SK-N-SH treated with all-trans-retinoic acid at 6 μM for 48 hours (cell line): Measurements from ENCODE around the gene KRTAP1-5.

ENCODE experiments used
- ATAC-seq: fragments of 200-7000 bp; cut with Tn5 transposase; 3 replicates; pipeline ENCODE4 v1.9.1; 2020; ENCODE audit warnings: mild to moderate bottlenecking, moderate library complexity
- ARNTL ChIP-seq: fragments of 450-650 bp; formaldehyde crosslinking; IDR thresholded peaks from 2 replicates; pipeline ENCODE4 v1.5.0; 2020; ENCODE audit warnings: low read depth, mild to moderate bottlenecking, moderate library complexity, borderline replicate concordance
- BACH2 ChIP-seq: fragments of 250-450 bp; sonication (Bioruptor Pico); IDR thresholded peaks from 2 replicates; pipeline ENCODE4 v1.9.0; 2021; ENCODE audit warnings: mild to moderate bottlenecking, borderline replicate concordance
- CREB5 ChIP-seq: fragments of 250-450 bp; sonication (Bioruptor Pico); IDR thresholded peaks from 2 replicates; pipeline ENCODE4 v1.5.1; 2020; ENCODE audit warnings: low read depth, mild to moderate bottlenecking, moderate library complexity
- CSDC2 ChIP-seq: fragments of 250-450 bp; sonication (Bioruptor Pico); IDR thresholded peaks from 2 replicates; pipeline ENCODE4 v1.5.0; 2020; ENCODE audit warnings: mild to moderate bottlenecking, moderate library complexity
- ESRRG ChIP-seq: fragments of 250-450 bp; sonication (Bioruptor Pico); IDR thresholded peaks from 2 replicates; pipeline ENCODE4 v1.6.1; 2021; ENCODE audit warnings: mild to moderate bottlenecking
- GLIS3 ChIP-seq: fragments of 250-450 bp; sonication (Bioruptor Pico); IDR thresholded peaks from 2 replicates; pipeline ENCODE4 v1.5.0; 2020; ENCODE audit warnings: mild to moderate bottlenecking, moderate library complexity
- ISL1 ChIP-seq: fragments of 250-450 bp; sonication (Bioruptor Pico); IDR thresholded peaks from 2 replicates; pipeline ENCODE4 v2.1.2; 2022; ENCODE audit warnings: mild to moderate bottlenecking, moderate library complexity
- OSR1 ChIP-seq: fragments of 250-450 bp; sonication (Bioruptor Pico); IDR thresholded peaks from 2 replicates; pipeline ENCODE4 v1.8.0; 2022; ENCODE audit warnings: moderate library complexity, mild to moderate bottlenecking, inconsistent platforms
- PPARA ChIP-seq: fragments of 250-450 bp; sonication (Bioruptor Pico); IDR thresholded peaks from 2 replicates; pipeline ENCODE4 v1.5.0; 2020; ENCODE audit warnings: mild to moderate bottlenecking, borderline replicate concordance
- RARB ChIP-seq: fragments of 250-450 bp; sonication (Bioruptor Pico); IDR thresholded peaks from 2 replicates; pipeline ENCODE4 v1.8.0; 2021; ENCODE audit warnings: mild to moderate bottlenecking, moderate library complexity
- SNAI2 ChIP-seq: fragments of 250-450 bp; sonication (Bioruptor Pico); IDR thresholded peaks from 2 replicates; pipeline ENCODE4 v1.5.0; 2020; ENCODE audit warnings: mild to moderate bottlenecking, moderate library complexity
- TCF4 ChIP-seq: fragments of 250-450 bp; sonication (Bioruptor Pico); IDR thresholded peaks from 2 replicates; pipeline ENCODE4 v1.8.0; 2021; ENCODE audit warnings: mild to moderate bottlenecking, moderate library complexity, borderline replicate concordance
- TOX ChIP-seq: fragments of 250-450 bp; sonication (Bioruptor Pico); IDR thresholded peaks from 2 replicates; pipeline ENCODE4 v1.8.0; 2021; ENCODE audit warnings: mild to moderate bottlenecking, moderate library complexity, borderline replicate concordance
- TSHZ2 ChIP-seq: fragments of 250-450 bp; sonication (Bioruptor Pico); IDR thresholded peaks from 2 replicates; pipeline ENCODE4 v1.5.0; 2020; ENCODE audit warnings: mild to moderate bottlenecking, moderate library complexity
- ZC3H10 ChIP-seq: fragments of 250-450 bp; sonication (Bioruptor Pico); IDR thresholded peaks from 2 replicates; pipeline ENCODE4 v1.5.1; 2021; ENCODE audit warnings: mild to moderate bottlenecking, moderate library complexity
- ZFP3 ChIP-seq: fragments of 250-450 bp; sonication (Bioruptor Pico); IDR thresholded peaks from 2 replicates; pipeline ENCODE4 v1.5.0; 2020; ENCODE audit warnings: mild to moderate bottlenecking, moderate library complexity
- ZFP30 ChIP-seq: fragments of 450-650 bp; formaldehyde crosslinking; IDR thresholded peaks from 2 replicates; pipeline ENCODE4 v1.5.0; 2022; ENCODE audit warnings: mild to moderate bottlenecking, moderate library complexity
- ZNF565 ChIP-seq: fragments of 450-650 bp; formaldehyde crosslinking; conservative IDR thresholded peaks from 2 replicates; pipeline ENCODE4 v1.5.0; 2020; ENCODE audit warnings: low read depth, mild to moderate bottlenecking, moderate library complexity
- ZNF70 ChIP-seq: fragments of 450-650 bp; formaldehyde crosslinking; IDR thresholded peaks from 2 replicates; pipeline ENCODE4 v1.5.0; 2020; ENCODE audit warnings: mild to moderate bottlenecking, moderate library complexity
- ZNF8 ChIP-seq: fragments of 450-650 bp; formaldehyde crosslinking; IDR thresholded peaks from 2 replicates; pipeline ENCODE4 v1.5.0; 2020; ENCODE audit warnings: mild to moderate bottlenecking, moderate library complexity
- TF ChIP-seq, protein P1 (sequence below): fragments of 250-450 bp; sonication (Bioruptor Pico); IDR thresholded peaks from 2 replicates; pipeline ENCODE4 v1.8.0; 2020; ENCODE audit warnings: mild to moderate bottlenecking, moderate library complexity, borderline replicate concordance
- TF ChIP-seq, protein P2 (sequence below): fragments of 250-450 bp; sonication (Bioruptor Pico); IDR thresholded peaks from 2 replicates; pipeline ENCODE4 v1.5.1; 2021; ENCODE audit warnings: mild to moderate bottlenecking, moderate library complexity
- TF ChIP-seq, protein P3 (sequence below): fragments of 250-450 bp; sonication (Bioruptor Pico); IDR thresholded peaks from 2 replicates; pipeline ENCODE4 v1.8.0; 2021; ENCODE audit warnings: low read depth, mild to moderate bottlenecking, moderate library complexity, borderline replicate concordance

The KRTAP1-5 gene

GRCh38 chr17:41073676-41074075 is 46.7 kb upstream of the KRTAP1-5 start:
- ATAC-seq = no peak
- TF ChIP-seq TSHZ2 (no peak), BACH2 (CRISPR knock-in tag) (no peak), ARNTL (no peak), ZNF565 (CRISPR knock-in tag) (no peak), PPARA (CRISPR knock-in tag) (no peak), ZNF8 (CRISPR knock-in tag) (no peak), CREB5 (no peak), TOX (no peak), OSR1 (no peak), ZNF70 (CRISPR knock-in tag) (no peak), ZC3H10 (CRISPR knock-in tag) (no peak), ZFP30 (CRISPR knock-in tag) (no peak), ISL1 (CRISPR knock-in tag) (no peak)
- TF ChIP-seq, protein P1, sequence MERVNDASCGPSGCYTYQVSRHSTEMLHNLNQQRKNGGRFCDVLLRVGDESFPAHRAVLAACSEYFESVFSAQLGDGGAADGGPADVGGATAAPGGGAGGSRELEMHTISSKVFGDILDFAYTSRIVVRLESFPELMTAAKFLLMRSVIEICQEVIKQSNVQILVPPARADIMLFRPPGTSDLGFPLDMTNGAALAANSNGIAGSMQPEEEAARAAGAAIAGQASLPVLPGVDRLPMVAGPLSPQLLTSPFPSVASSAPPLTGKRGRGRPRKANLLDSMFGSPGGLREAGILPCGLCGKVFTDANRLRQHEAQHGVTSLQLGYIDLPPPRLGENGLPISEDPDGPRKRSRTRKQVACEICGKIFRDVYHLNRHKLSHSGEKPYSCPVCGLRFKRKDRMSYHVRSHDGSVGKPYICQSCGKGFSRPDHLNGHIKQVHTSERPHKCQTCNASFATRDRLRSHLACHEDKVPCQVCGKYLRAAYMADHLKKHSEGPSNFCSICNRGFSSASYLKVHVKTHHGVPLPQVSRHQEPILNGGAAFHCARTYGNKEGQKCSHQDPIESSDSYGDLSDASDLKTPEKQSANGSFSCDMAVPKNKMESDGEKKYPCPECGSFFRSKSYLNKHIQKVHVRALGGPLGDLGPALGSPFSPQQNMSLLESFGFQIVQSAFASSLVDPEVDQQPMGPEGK (CRISPR knock-in tag) = no peak
- TF ChIP-seq, protein P2, sequence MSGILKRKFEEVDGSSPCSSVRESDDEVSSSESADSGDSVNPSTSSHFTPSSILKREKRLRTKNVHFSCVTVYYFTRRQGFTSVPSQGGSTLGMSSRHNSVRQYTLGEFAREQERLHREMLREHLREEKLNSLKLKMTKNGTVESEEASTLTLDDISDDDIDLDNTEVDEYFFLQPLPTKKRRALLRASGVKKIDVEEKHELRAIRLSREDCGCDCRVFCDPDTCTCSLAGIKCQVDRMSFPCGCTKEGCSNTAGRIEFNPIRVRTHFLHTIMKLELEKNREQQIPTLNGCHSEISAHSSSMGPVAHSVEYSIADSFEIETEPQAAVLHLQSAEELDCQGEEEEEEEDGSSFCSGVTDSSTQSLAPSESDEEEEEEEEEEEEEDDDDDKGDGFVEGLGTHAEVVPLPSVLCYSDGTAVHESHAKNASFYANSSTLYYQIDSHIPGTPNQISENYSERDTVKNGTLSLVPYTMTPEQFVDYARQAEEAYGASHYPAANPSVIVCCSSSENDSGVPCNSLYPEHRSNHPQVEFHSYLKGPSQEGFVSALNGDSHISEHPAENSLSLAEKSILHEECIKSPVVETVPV = no peak
- TF ChIP-seq, protein P3, sequence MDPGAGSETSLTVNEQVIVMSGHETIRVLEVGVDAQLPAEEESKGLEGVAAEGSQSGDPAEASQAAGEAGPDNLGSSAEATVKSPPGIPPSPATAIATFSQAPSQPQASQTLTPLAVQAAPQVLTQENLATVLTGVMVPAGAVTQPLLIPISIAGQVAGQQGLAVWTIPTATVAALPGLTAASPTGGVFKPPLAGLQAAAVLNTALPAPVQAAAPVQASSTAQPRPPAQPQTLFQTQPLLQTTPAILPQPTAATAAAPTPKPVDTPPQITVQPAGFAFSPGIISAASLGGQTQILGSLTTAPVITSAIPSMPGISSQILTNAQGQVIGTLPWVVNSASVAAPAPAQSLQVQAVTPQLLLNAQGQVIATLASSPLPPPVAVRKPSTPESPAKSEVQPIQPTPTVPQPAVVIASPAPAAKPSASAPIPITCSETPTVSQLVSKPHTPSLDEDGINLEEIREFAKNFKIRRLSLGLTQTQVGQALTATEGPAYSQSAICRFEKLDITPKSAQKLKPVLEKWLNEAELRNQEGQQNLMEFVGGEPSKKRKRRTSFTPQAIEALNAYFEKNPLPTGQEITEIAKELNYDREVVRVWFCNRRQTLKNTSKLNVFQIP (CRISPR knock-in tag) = no peak

DNA sequence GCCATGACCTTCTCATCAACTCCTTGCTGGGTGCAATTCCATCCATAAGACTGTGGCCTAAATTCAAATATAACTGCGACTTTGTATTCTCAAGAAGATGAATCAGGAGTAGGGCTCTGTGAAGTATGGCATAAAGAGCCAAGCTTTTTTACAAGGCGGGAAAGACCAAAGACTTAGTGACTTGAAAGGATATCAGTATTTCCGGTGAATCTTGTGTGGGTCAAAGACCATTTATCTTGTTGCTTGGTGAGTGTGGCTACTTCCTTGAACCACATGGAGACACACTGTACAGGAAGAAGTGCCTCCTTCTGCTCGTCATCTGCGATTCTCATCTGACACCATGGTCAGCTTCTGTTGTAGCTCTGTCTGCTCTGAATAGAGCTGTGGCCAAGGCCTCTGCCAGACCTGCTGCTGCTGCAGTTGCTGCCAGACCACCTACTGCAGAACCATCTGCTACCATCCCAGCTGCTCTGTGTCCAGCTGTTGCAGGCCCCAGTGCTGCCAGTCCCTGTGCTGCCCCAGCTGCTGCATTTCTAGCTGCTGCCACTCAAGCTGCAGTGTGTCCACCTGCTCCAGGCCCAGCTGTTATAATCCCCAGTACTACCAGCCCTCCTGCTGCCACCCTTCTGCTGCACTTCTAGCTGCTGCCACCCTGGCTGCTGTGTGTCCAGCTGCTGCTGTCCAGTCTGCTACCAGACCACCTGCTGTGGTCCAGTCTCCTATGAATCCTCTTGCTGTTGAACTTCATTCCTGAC is 44.8 kb upstream of the KRTAP1-5 start:
- TF ChIP-seq ARNTL (no peak), TCF4 (CRISPR knock-in tag) (no peak), BACH2 (CRISPR knock-in tag) (no peak), GLIS3 (CRISPR knock-in tag) (no peak), ZNF8 (CRISPR knock-in tag) (no peak), ESRRG (CRISPR knock-in tag) (no peak), ZFP30 (CRISPR knock-in tag) (no peak)
- ATAC-seq = no peak

- ATAC-seq = no peak
- no peak for TF ChIP-seq BACH2 (CRISPR knock-in tag)
- no peak for TF ChIP-seq CREB5
- no peak for TF ChIP-seq RARB (CRISPR knock-in tag)
- no peak for TF ChIP-seq TCF4 (CRISPR knock-in tag)
- no peak for TF ChIP-seq ZNF565 (CRISPR knock-in tag)
- no peak for TF ChIP-seq CSDC2 (CRISPR knock-in tag)
- TF ChIP-seq PPARA (CRISPR knock-in tag) = no peak
- TF ChIP-seq, protein P2 = no peak
- no peak for TF ChIP-seq ZC3H10 (CRISPR knock-in tag)
- TF ChIP-seq, protein P3 (CRISPR knock-in tag) = no peak
- TF ChIP-seq TOX = no peak
- no peak for TF ChIP-seq ZFP3
- no peak for TF ChIP-seq ARNTL
- TF ChIP-seq GLIS3 (CRISPR knock-in tag) = no peak
- TF ChIP-seq SNAI2 (CRISPR knock-in tag) = no peak
- no peak for TF ChIP-seq ZNF70 (CRISPR knock-in tag)
- TF ChIP-seq OSR1 = no peak
Measured at GRCh38 chr17:41069031-41069430, 42.0 kb upstream of the KRTAP1-5 start.
